Ovary (tissue), 9 donors: Measurements from ENCODE around the gene TRAF3. TPM values are rescaled to one million over a fixed set of nuclear protein-coding genes. Genes with fewer than 3 reads are reported as not detected.
"Not testable (repeated sequence)": the region's sequence is repeated elsewhere in the genome, so short reads cannot be mapped to it uniquely, and the experiment has no call there.

Experiments
- DNase-seq, 5 donors: peaks; one replicate each; pipeline ENCODE4 v3.0.0-alpha.2; 2019 to 2020
- H3K27ac ChIP-seq, 2 donors: fragments of 200-600 bp; one replicate each; pipeline versions ENCODE4 v1.5.1 to v1.8.0; 2019 to 2022
- H3K27me3 ChIP-seq: fragments of 200-600 bp; one replicate; pipeline ENCODE4 v1.8.0; 2022
- H3K36me3 ChIP-seq: fragments of 200-600 bp; sonication (generic); one replicate; pipeline ENCODE4 v1.5.1; 2019
- H3K4me1 ChIP-seq: one replicate; pipeline ENCODE4 v1.8.1; 2013; ENCODE audit warnings: mild to moderate bottlenecking, moderate library complexity; ENCODE audit not compliant: insufficient read depth
- H3K4me3 ChIP-seq: fragments of 200-600 bp; sonication (generic); one replicate; pipeline ENCODE4 v1.5.1; 2017
- H3K9me3 ChIP-seq, 2 donors: fragments of 200-600 bp in 1 of 2; sonication (generic) in 1 of 2; one replicate each; pipeline versions ENCODE4 v1.5.1 to v1.8.1; 2013 to 2019; ENCODE audit warnings: mild to moderate bottlenecking in 1 of 2, moderate library complexity in 1 of 2
- EP300 ChIP-seq: sonication (generic); formaldehyde crosslinking; IDR thresholded peaks from one replicate; pipeline ENCODE4 v1.6.1; 2017; ENCODE audit warnings: antibody characterized with exemption
- POLR2A ChIP-seq: fragments of 450-650 bp; IDR thresholded peaks from one replicate; pipeline ENCODE4 v1.6.1; 2017; ENCODE audit warnings: antibody characterized with exemption, mild to moderate bottlenecking, moderate library complexity
- WGBS, 3 donors: extraction: QIAGEN DNeasy Blood & Tissue Kit in 1 of 3; methylation state at CpG; one replicate each; pipeline versions ENCODE4 v1.1.5 to v1.1.7; 2013 to 2017; 5-methylcytosine and 5-hydroxymethylcytosine counted together
- intact Hi-C, 4 donors: fragments of 100-400 bp; cut with DNase I; formaldehyde crosslinking; loops; one replicate each; pipeline versions ENCODE4 v1.11.0 to v1.15.1; 2022 to 2023
- polyA plus RNA-seq, 2 donors: library from polyadenylated mRNA; stranded (reverse); fragments of 200-250 nt in 1 of 2; fragments of 350-450 nt in 1 of 2; fragmentation: Illumina TruSeq in 1 of 2; extraction: RNeasy Lipid Tissue Mini Kit (QIAGEN cat#74804) in 1 of 2; gene quantifications; one replicate each; pipeline ENCODE4 v1.2.3, GENCODE V29; 2013 to 2014
- total RNA-seq, 7 donors: library from RNA; depleted of rRNA in 2 of 7; stranded (reverse); fragments of >200 nt in 2 of 7; fragmentation: NEBNext Ultra II Directional in 3 of 7; extraction: Animal tissue kit (Norgen Biotek cat#: 25700) in 3 of 7; gene quantifications; one replicate each; pipeline versions ENCODE4 v1.1.0 to v1.2.4, GENCODE V29; 2016 to 2023
- TF ChIP-seq, protein P1 (sequence below), 3 donors: fragments of 450-650 bp in 2 of 3; fragments of 200-600 bp in 1 of 3; IDR thresholded peaks; one replicate each; pipeline versions ENCODE4 v1.5.1 to v1.8.0; 2016 to 2022; ENCODE audit warnings: antibody characterized with exemption in 3 of 3, mild to moderate bottlenecking in 1 of 3
- donor health status: DM: no; HTN: no; CAD: no; lungs with moderate emphysema.
- donor health status: DM: no; HTN: no; CAD: no.
- donor health status: Bipolar disorder and iron deficiency.
- donor health status: DM: yes; HTN: yes; CAD: no.
- donor health status: DM: no; HTN: no; CAD: no.
- donor health status: DM: yes; HTN: yes; CAD: no.

The TRAF3 gene
- total and polyA plus RNA-seq, 9 donors, result 2.9 to 17.0 (median 11.4) TPM

DNA sequence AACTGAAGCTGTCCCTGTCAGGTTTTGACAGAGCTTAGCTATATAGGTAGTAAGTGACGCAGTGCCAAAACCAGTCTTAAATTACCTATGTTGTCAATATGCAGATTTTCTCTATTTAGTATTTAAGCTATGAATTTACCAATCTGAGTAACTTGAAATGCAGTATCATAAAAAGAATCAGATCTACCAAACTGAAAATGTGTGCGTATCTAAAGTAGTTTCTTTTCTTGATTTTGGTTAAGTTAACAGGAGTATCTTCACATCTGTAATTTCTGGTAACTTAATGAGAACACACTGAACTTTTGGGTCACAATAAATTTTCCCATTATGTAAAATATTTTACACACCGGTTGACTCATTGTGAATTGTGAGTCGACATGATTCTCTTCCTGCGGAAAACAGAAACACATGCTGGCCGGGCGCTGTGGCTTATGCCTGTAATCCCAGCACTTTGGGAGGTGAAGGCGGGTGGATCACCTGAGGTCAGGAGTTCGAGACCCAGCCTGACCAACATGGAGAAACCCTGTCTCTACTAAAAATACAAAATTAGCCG, 45.1 kb downstream of the TRAF3 start:
- no peaks in the 10 kb centered on the region for H3K9me3 ChIP-seq
- H3K4me1 ChIP-seq, result no peaks in the 10 kb centered on the region
- intact Hi-C loops, result no loop called here
- H3K27me3 ChIP-seq, result no peaks in the 10 kb centered on the region
- H3K36me3 ChIP-seq, result no peaks in the 10 kb centered on the region
- no peak overlapping the region for H3K27ac ChIP-seq
- no peak overlapping the region for H3K4me3 ChIP-seq
- no peak for DNase-seq
- WGBS, 3 donors, result 93 to 97% (median 96%) methylated on average over 10 of the region's 10 CpGs
- no peak for TF ChIP-seq EP300
- TF ChIP-seq POLR2A, result no peak

DNA sequence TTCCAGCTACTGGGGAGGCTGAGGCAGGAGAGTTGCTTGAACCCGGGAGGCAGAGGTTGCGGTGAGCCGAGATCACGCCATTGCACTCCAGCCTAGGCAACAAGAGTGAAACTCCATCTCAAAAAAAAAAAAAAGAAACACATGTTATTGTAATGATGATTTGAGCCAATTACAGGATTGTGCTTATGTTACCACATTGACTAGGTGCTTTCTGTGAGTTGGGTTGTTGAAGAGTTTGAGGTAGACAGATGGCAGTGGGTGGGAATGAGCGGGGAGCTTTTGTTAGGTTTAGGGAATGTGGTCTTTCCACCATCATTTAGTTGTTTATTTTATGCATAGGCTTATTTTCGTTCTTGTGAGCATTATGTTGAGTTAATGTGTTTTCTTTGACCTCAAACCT, 45.6 kb downstream of the TRAF3 start:
- H3K4me1 ChIP-seq, H3K36me3 ChIP-seq, H3K4me3 ChIP-seq, H3K27ac ChIP-seq, H3K9me3 ChIP-seq, intact Hi-C loops, H3K27me3 ChIP-seq, DNase-seq: not testable (repeated sequence)
- WGBS, 3 donors, result 87 to 90% (median 89%) methylated on average over 6 of the region's 6 CpGs

DNA sequence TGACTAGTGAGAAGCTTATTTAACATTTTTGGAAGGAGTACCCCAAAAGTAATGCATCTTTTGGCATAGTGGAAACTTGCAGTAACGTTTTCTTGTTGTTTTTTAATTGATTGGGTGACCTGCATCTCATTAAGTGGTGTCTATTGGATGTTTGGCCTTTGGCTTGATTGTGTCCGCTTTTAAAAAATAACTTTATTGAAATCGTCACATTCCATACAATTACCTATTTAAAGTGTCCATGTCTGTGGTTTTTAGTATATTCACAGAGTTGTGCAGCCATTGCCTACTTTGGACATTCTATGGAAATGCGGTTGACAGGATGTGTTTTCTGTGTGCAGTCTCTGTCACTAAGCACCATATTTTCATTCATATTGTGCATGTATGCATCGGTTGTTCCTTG, 46.3 kb downstream of the TRAF3 start:
- no peak overlapping the region for H3K27ac ChIP-seq
- no peaks in the 10 kb centered on the region for H3K27me3 ChIP-seq
- no peaks in the 10 kb centered on the region for H3K9me3 ChIP-seq
- peaks cover 3% of the 10 kb centered on the region for H3K4me1 ChIP-seq
- H3K4me3 ChIP-seq, result no peak overlapping the region
- 75 to 86% (median 78%) methylated on average over 5 of the region's 5 CpGs for WGBS, 3 donors
- TF ChIP-seq POLR2A (no peak), EP300 (no peak)
- TF ChIP-seq, protein P1, sequence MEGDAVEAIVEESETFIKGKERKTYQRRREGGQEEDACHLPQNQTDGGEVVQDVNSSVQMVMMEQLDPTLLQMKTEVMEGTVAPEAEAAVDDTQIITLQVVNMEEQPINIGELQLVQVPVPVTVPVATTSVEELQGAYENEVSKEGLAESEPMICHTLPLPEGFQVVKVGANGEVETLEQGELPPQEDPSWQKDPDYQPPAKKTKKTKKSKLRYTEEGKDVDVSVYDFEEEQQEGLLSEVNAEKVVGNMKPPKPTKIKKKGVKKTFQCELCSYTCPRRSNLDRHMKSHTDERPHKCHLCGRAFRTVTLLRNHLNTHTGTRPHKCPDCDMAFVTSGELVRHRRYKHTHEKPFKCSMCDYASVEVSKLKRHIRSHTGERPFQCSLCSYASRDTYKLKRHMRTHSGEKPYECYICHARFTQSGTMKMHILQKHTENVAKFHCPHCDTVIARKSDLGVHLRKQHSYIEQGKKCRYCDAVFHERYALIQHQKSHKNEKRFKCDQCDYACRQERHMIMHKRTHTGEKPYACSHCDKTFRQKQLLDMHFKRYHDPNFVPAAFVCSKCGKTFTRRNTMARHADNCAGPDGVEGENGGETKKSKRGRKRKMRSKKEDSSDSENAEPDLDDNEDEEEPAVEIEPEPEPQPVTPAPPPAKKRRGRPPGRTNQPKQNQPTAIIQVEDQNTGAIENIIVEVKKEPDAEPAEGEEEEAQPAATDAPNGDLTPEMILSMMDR (IDR thresholded peaks at IDR 0.05), result no peak
- DNase-seq, result no peak
- intact Hi-C loops, result no loop called here
- H3K36me3 ChIP-seq, result no peaks in the 10 kb centered on the region

DNA sequence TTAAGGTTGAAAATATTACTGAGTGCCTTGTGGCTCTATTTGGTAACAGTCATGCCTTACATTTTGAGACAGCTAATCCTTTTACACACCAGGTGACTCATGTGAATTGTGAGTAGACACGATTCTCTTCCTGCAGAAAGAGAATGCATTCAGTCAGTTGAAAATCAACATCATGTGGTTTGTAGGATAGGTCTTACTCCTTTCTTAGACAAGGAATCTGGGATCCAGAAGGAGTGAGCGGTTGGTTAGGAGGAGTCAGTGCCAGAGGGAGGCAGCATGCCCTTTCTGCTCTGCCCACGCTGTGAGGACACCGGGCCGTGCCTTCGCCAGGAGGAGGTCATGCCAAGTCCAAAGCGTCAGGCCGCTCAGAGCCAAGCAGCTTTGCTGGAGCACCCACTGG, 47.6 kb downstream of the TRAF3 start:
- no peak for DNase-seq
- H3K27me3 ChIP-seq, result no peaks in the 10 kb centered on the region
- H3K4me1 ChIP-seq, result peaks cover 3% of the 10 kb centered on the region
- TF ChIP-seq POLR2A, result no peak
- TF ChIP-seq EP300, result no peak
- TF ChIP-seq, protein P1 (IDR thresholded peaks at IDR 0.05), result no peak
- intact Hi-C loops, result no loop called here
- H3K9me3 ChIP-seq, result no peaks in the 10 kb centered on the region
- no peak overlapping the region for H3K27ac ChIP-seq
- H3K36me3 ChIP-seq, result no peaks in the 10 kb centered on the region
- H3K4me3 ChIP-seq, result no peak overlapping the region
- 93 to 99% (median 97%) methylated on average over 8 of the region's 8 CpGs for WGBS, 3 donors

DNA sequence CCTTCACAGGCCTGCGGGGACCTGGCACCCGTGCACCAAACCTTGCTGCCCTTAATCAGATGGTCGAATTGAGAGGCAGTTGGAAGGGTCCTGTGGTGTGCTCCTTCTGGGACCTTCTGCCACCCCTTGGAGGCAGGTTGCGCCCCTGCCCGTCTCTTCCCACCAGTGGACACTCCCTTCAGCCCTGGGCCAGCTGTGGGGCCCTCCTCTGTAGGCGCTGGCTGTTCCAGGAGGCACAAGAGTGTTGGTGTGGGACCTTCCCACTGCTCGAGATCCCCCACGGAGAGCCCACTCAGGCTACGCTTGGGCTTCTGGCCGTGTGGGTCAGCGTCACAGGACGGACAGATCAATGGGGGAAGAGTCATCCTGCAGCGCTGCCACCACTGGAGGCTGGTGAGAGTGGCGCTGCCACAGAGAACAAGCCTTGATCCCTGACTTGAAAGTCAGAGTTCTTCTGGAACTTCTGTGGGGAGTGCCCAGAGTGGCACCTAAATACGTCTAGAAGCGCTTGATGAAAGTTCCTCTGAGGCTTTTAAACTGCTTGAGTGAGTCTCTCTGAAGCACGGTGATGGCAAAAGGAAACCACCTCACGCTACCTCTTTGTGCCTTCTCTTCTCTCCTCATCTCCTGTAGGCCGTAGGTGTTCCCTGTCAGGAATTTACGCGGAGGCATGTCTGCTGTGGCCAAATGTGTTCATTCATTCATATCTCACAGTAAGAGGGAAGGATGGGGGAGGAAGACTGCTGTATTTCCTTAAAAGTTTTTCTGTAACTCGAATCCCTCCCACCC, 48.3 kb downstream of the TRAF3 start:
- no peaks in the 10 kb centered on the region for H3K27me3 ChIP-seq
- intact Hi-C loops, result no loop called here
- no peaks in the 10 kb centered on the region for H3K36me3 ChIP-seq
- DNase-seq, result no peak
- H3K4me1 ChIP-seq, result peaks cover 3% of the 10 kb centered on the region
- TF ChIP-seq, protein P1 (IDR thresholded peaks at IDR 0.05), result no peak
- TF ChIP-seq POLR2A, result no peak
- no peak for TF ChIP-seq EP300
- no peaks in the 10 kb centered on the region for H3K9me3 ChIP-seq
- H3K4me3 ChIP-seq, result no peak overlapping the region
- 90 to 95% (median 94%) methylated on average over 22 of the region's 22 CpGs for WGBS, 3 donors
- H3K27ac ChIP-seq, result no peak overlapping the region
